NCI-H748 treated with DMSO at 0.1 percent for 48 hours (cell line): ENCODE results near the gene NUDT22.
"Not testable (repeated sequence)": the region's sequence is repeated elsewhere in the genome, so short reads cannot be mapped to it uniquely, and the experiment has no call there.

Experiments
- DNase-seq: peaks from one replicate; lab custom pipeline; 2025; lab: John Stamatoyannopoulos, UW

The NUDT22 gene

GRCh38 chr11:64244107-64244506 is 18.0 kb downstream of the NUDT22 start:
- no peak for DNase-seq

- no peak for DNase-seq
Observed at GRCh38 chr11:64244966-64245365, 18.9 kb downstream of the NUDT22 start.

- no peak for DNase-seq
Observed at GRCh38 chr11:64245401-64245796, 19.3 kb downstream of the NUDT22 start.

GRCh38 chr11:64245797-64246620 is 19.9 kb downstream of the NUDT22 start:
- no peak for DNase-seq

GRCh38 chr11:64246621-64246870 is 20.5 kb downstream of the NUDT22 start:
- DNase-seq, result not testable (repeated sequence)

GRCh38 chr11:64246871-64247728 is 21.0 kb downstream of the NUDT22 start, which contains the start of gene PPP1R14B:
Gene PPP1R14B (minus strand): TSS chr11:64246943. CDS start chr11:64246673, 270 bp downstream.
- DNase-seq, result peak; percentile 64

GRCh38 chr11:64247729-64248531 is 21.9 kb downstream of the NUDT22 start:
- no peak for DNase-seq

GRCh38 chr11:64248578-64248977 is 22.5 kb downstream of the NUDT22 start:
- no peak for DNase-seq

- no peak for DNase-seq
Observed at GRCh38 chr11:64249038-64249437, 23.0 kb downstream of the NUDT22 start.

- no peak for DNase-seq
Observed at GRCh38 chr11:64249563-64250414, 23.7 kb downstream of the NUDT22 start.

GRCh38 chr11:64250415-64251015 is 24.4 kb downstream of the NUDT22 start:
- no peak for DNase-seq

- DNase-seq, result no peak
Observed at GRCh38 chr11:64251016-64251752, 25.1 kb downstream of the NUDT22 start, which contains the start of gene PLCB3. Gene PLCB3 (plus strand): TSS chr11:64251530. CDS start chr11:64251650, 120 bp downstream.

- no peak for DNase-seq
Observed at GRCh38 chr11:64251753-64252002, 25.6 kb downstream of the NUDT22 start.

- no peak for DNase-seq
Observed at GRCh38 chr11:64252003-64252872, 26.2 kb downstream of the NUDT22 start.

- no peak for DNase-seq
Observed at GRCh38 chr11:64253043-64253442, 27.0 kb downstream of the NUDT22 start.

GRCh38 chr11:64253481-64253880 is 27.4 kb downstream of the NUDT22 start:
- DNase-seq, result no peak

- DNase-seq, result no peak
Observed at GRCh38 chr11:64254326-64254725, 28.3 kb downstream of the NUDT22 start.

GRCh38 chr11:64255135-64256128 is 29.4 kb downstream of the NUDT22 start:
- no peak for DNase-seq
